PC-9 (cell line): ENCODE measurements around the gene ZNF608. TPM values are rescaled to one million over a fixed set of nuclear protein-coding genes. Genes with fewer than 3 reads are reported as not detected.

Experiments
- BruUV-seq: library from RNA; stranded (reverse); fragments of 400-500 nt; replicated peaks from 2 replicates; lab custom pipeline; 2021; lab: Mats Ljungman, UMichigan
- CTCF ChIA-PET: fragments of 300-600 bp; sonication (Branson Sonifier 250); formaldehyde crosslinking; loops from one replicate; lab custom pipeline; 2022; ENCODE audit warnings: antibody characterized with exemption; lab: Charles Lee
- POLR2A ChIA-PET: fragments of 300-600 bp; sonication (Branson Sonifier 250); formaldehyde crosslinking; loops from one replicate; lab custom pipeline; 2022; ENCODE audit warnings: antibody characterized with exemption; ENCODE audit not compliant: unreplicated experiment; lab: Charles Lee
- DNase-seq, 2 experiments: peaks; one replicate each; pipeline versions ENCODE4 v3.0.0 to v3.0.0-alpha.2; 2015 to 2022; ENCODE audit warnings: mixed read lengths in 1 of 2
- H2AFZ ChIP-seq: fragments of 200-600 bp; sonication (generic); 2 replicates; pipeline ENCODE4 v1.8.1; 2017; ENCODE audit warnings: antibody characterized with exemption
- H3F3A ChIP-seq: fragments of 200-600 bp; sonication (generic); 2 replicates; pipeline ENCODE4 v1.8.1; 2017; ENCODE audit warnings: antibody characterized with exemption, mild to moderate bottlenecking, low read depth; ENCODE audit not compliant: insufficient read depth
- H3K27ac ChIP-seq: fragments of 200-600 bp; sonication (generic); 2 replicates; pipeline ENCODE4 v1.6.1; 2016; ENCODE audit warnings: mixed run types
- H3K27me3 ChIP-seq: fragments of 200-600 bp; sonication (generic); 2 replicates; pipeline ENCODE4 v1.6.1; 2016; ENCODE audit warnings: low read depth, mixed run types; ENCODE audit not compliant: insufficient read depth
- H3K36me3 ChIP-seq: fragments of 200-600 bp; sonication (generic); 2 replicates; pipeline ENCODE4 v1.6.1; 2016; ENCODE audit warnings: low read depth, mixed run types
- H3K4me1 ChIP-seq: fragments of 200-600 bp; sonication (generic); replicated peaks from 2 replicates; pipeline ENCODE4 v1.6.1; 2016; ENCODE audit warnings: mixed run types; ENCODE audit not compliant: insufficient read depth
- H3K4me2 ChIP-seq: fragments of 200-600 bp; sonication (generic); 2 replicates; pipeline ENCODE4 v1.6.1; 2017; ENCODE audit warnings: mixed run types
- H3K4me3 ChIP-seq: fragments of 200-600 bp; sonication (generic); 2 replicates; pipeline ENCODE4 v1.6.1; 2016; ENCODE audit warnings: mixed run types
- H3K79me2 ChIP-seq: fragments of 200-600 bp; sonication (generic); 2 replicates; pipeline ENCODE4 v1.6.1; 2017; ENCODE audit warnings: low read depth, mixed run types
- H3K9me2 ChIP-seq: fragments of 200-600 bp; sonication (generic); 2 replicates; pipeline ENCODE4 v1.8.1; 2017; ENCODE audit warnings: mild to moderate bottlenecking; ENCODE audit not compliant: insufficient read depth
- H3K9me3 ChIP-seq: fragments of 200-600 bp; sonication (generic); 2 replicates; pipeline ENCODE4 v1.8.1; 2016; ENCODE audit warnings: low read depth; ENCODE audit not compliant: insufficient read depth
- H4K20me1 ChIP-seq: fragments of 200-600 bp; sonication (generic); 2 replicates; pipeline ENCODE4 v1.8.1; 2017; ENCODE audit not compliant: insufficient read depth
- CTCF ChIP-seq: fragments of 200-600 bp; sonication (generic); conservative IDR thresholded peaks from 2 replicates; pipeline ENCODE4 v1.6.1; 2017; ENCODE audit warnings: mixed run types, antibody characterized with exemption, mild to moderate bottlenecking, moderate library complexity
- EZH2 ChIP-seq: fragments of 200-600 bp; sonication (generic); IDR thresholded peaks from 2 replicates; pipeline ENCODE4 v1.8.0; 2017; ENCODE audit warnings: antibody characterized with exemption, low read depth
- intact Hi-C: fragments of 100-400 bp; cut with micrococcal nuclease; formaldehyde crosslinking; loops from one replicate; pipeline ENCODE4 v1.10.0; 2022; ENCODE audit not compliant: unreplicated experiment
- total RNA-seq: library from RNA; stranded (reverse); gene quantifications from 2 replicates; pipeline ENCODE4 v1.2.3, GENCODE V29; 2021

ZNF608 gene
- total RNA-seq, 1 experiment from 2014 or later, result 5.5 TPM

- TF ChIP-seq EZH2 (no peak), CTCF (no peak)
- Histone ChIP-seq H2AFZ (no peak overlapping the region), H4K20me1 (no peaks in the 10 kb centered on the region), H3K4me2 (no peak overlapping the region), H3K4me1 (no peaks in the 10 kb centered on the region), H3F3A (no peaks in the 10 kb centered on the region), H3K4me3 (no peak overlapping the region), H3K36me3 (no peaks in the 10 kb centered on the region), H3K27me3 (no peaks in the 10 kb centered on the region), H3K79me2 (no peaks in the 10 kb centered on the region), H3K9me2 (no peaks in the 10 kb centered on the region), H3K27ac (no peak overlapping the region), H3K9me3 (no peaks in the 10 kb centered on the region)
- DNase-seq, result no peak
- intact Hi-C loops, result no loop called here
- ChIA-PET POLR2A (no interaction called here), CTCF (no interaction called here)
- no TSS peak for BruUV-seq
Measured at GRCh38 chr5:124708086-124708485, 38.4 kb downstream of the ZNF608 start.

GRCh38 chr5:124707520-124707919 is 38.9 kb downstream of the ZNF608 start:
- CTCF ChIA-PET, result no interaction called here
- H3K27ac ChIP-seq, result no peak overlapping the region
- H4K20me1 ChIP-seq, result no peaks in the 10 kb centered on the region
- no peak overlapping the region for H2AFZ ChIP-seq
- H3K4me2 ChIP-seq, result no peak overlapping the region
- no peaks in the 10 kb centered on the region for H3K36me3 ChIP-seq
- H3K27me3 ChIP-seq, result no peaks in the 10 kb centered on the region
- intact Hi-C loops, result no loop called here
- no peak for DNase-seq
- BruUV-seq, result no TSS peak
- TF ChIP-seq EZH2, result no peak
- TF ChIP-seq CTCF, result no peak
- H3F3A ChIP-seq, result no peaks in the 10 kb centered on the region
- no peaks in the 10 kb centered on the region for H3K9me2 ChIP-seq
- H3K4me1 ChIP-seq, result no peaks in the 10 kb centered on the region
- POLR2A ChIA-PET, result no interaction called here
- H3K9me3 ChIP-seq, result no peaks in the 10 kb centered on the region
- H3K4me3 ChIP-seq, result no peak overlapping the region
- no peaks in the 10 kb centered on the region for H3K79me2 ChIP-seq

GRCh38 chr5:124706729-124707361 is 39.6 kb downstream of the ZNF608 start:
- Histone ChIP-seq H2AFZ (no peak overlapping the region), H3F3A (no peaks in the 10 kb centered on the region), H3K27ac (no peak overlapping the region), H3K79me2 (no peaks in the 10 kb centered on the region), H4K20me1 (no peaks in the 10 kb centered on the region), H3K9me3 (no peaks in the 10 kb centered on the region), H3K9me2 (no peaks in the 10 kb centered on the region), H3K27me3 (no peaks in the 10 kb centered on the region), H3K36me3 (no peaks in the 10 kb centered on the region), H3K4me2 (no peak overlapping the region), H3K4me1 (no peaks in the 10 kb centered on the region), H3K4me3 (no peak overlapping the region)
- CTCF ChIA-PET, result no interaction called here
- no peak for TF ChIP-seq EZH2
- no peak for TF ChIP-seq CTCF
- POLR2A ChIA-PET, result no interaction called here
- no peak for DNase-seq
- no TSS peak for BruUV-seq
- intact Hi-C loops, result no loop called here
